Keratinocyte (primary cell): Measurements from ENCODE around the gene WDR44.

Source experiments
- EZH2 ChIP-seq: IDR thresholded peaks from one replicate; pipeline ENCODE4 v1.6.1; 2012; ENCODE audit warnings: inconsistent platforms, mild to moderate bottlenecking, low read length, moderate library complexity
- TF ChIP-seq, protein P1 (sequence below), 3 experiments: IDR thresholded peaks in 1 of 3; conservative IDR thresholded peaks in 1 of 3; optimal IDR thresholded peaks in 1 of 3; 2 replicates in 2 of 3; 3 replicates in 1 of 3; pipeline versions ENCODE3 to v1.5.1; 2011; ENCODE audit warnings: low read length in 3 of 3, mild to moderate bottlenecking in 3 of 3, moderate library complexity in 2 of 3, control low read depth in 1 of 3, inconsistent platforms in 1 of 3; ENCODE audit not compliant: insufficient read depth in 2 of 3; ENCODE audit errors: extremely low read depth in 1 of 3

DNA sequence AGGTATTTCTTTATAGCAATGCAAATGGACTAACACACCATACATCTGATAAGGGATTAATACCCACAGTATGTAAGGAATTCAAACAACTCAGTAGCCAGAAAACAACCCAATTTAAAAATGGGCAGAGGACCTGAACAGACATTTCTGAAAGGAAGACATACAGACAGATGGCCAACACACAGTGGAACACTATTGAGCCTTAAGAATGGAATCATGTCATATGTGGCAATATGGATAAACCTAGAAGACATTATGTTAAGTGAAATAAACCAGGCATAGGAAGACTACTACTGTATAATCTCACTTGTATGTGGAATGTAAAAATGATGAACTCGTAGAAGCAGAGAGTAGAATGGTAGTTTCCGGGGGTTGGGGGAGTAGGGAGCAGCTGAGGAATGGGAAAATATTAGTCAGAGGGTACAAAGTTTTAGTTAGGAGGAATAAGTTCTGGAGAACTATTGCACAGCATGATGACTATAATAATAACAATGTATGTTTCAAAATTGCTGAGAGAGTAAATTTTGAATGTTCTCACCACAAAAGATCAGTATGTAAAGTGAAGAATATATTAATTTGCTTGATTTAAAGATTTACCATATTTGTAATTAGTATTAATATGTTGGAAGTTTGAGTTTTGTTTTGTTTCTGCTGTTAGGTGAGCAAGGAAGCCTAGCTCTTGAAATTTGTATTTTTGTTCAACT, 25.2 kb downstream of the WDR44 start:
- TF ChIP-seq, protein P1, sequence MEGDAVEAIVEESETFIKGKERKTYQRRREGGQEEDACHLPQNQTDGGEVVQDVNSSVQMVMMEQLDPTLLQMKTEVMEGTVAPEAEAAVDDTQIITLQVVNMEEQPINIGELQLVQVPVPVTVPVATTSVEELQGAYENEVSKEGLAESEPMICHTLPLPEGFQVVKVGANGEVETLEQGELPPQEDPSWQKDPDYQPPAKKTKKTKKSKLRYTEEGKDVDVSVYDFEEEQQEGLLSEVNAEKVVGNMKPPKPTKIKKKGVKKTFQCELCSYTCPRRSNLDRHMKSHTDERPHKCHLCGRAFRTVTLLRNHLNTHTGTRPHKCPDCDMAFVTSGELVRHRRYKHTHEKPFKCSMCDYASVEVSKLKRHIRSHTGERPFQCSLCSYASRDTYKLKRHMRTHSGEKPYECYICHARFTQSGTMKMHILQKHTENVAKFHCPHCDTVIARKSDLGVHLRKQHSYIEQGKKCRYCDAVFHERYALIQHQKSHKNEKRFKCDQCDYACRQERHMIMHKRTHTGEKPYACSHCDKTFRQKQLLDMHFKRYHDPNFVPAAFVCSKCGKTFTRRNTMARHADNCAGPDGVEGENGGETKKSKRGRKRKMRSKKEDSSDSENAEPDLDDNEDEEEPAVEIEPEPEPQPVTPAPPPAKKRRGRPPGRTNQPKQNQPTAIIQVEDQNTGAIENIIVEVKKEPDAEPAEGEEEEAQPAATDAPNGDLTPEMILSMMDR (optimal IDR thresholded peaks at IDR 0.05 in 1 of 3, IDR thresholded peaks at IDR 0.05 in 1 of 3, conservative IDR thresholded peaks at IDR 0.05 in 1 of 3; ENCODE audit: extremely low read depth in 1 of 3, insufficient read depth in 2 of 3, low read length in 3 of 3) = no peak
- no peak for TF ChIP-seq EZH2
